SKM-1 treated with dmso at 0.1 percent for 144 hours (cell line): ENCODE data around the gene ANKS1A.
A peak's percentile ranks its signal among the peaks of the same experiment; 100 is the strongest.
"Not testable (repeated sequence)": the region's sequence is repeated elsewhere in the genome, so short reads cannot be mapped to it uniquely, and the experiment has no call there.

Experiments
- DNase-seq: peaks from one replicate; lab custom pipeline; 2025; ENCODE audit not compliant: unreplicated experiment; lab: John Stamatoyannopoulos, UW

Gene ANKS1A

GRCh38 chr6:35092362-35093117 is 203.5 kb downstream of the ANKS1A start:
- DNase-seq: no peak

GRCh38 chr6:35093118-35093445 is 204.0 kb downstream of the ANKS1A start:
- no peak for DNase-seq

- no peak for DNase-seq
Measured at GRCh38 chr6:35093783-35094182, 204.7 kb downstream of the ANKS1A start.

- no peak for DNase-seq
Measured at GRCh38 chr6:35094183-35094582, 205.1 kb downstream of the ANKS1A start.

GRCh38 chr6:35096129-35096862 is 207.2 kb downstream of the ANKS1A start:
- no peak for DNase-seq

- DNase-seq: no peak
Measured at GRCh38 chr6:35099116-35099515, 210.1 kb downstream of the ANKS1A start.

- no peak for DNase-seq
Measured at GRCh38 chr6:35105078-35105477, 216.0 kb downstream of the ANKS1A start.

- not testable (repeated sequence) for DNase-seq
Measured at GRCh38 chr6:35106061-35106460, 217.0 kb downstream of the ANKS1A start.

GRCh38 chr6:35107208-35107607 is 218.2 kb downstream of the ANKS1A start:
- not testable (repeated sequence) for DNase-seq

- not testable (repeated sequence) for DNase-seq
Measured at GRCh38 chr6:35107761-35108160, 218.7 kb downstream of the ANKS1A start.

- DNase-seq: no peak
Measured at GRCh38 chr6:35108309-35108885, 219.3 kb downstream of the ANKS1A start.

GRCh38 chr6:35120746-35121145 is 231.7 kb downstream of the ANKS1A start:
- no peak for DNase-seq

- no peak for DNase-seq
Measured at GRCh38 chr6:35124356-35124755, 235.3 kb downstream of the ANKS1A start.

- no peak for DNase-seq
Measured at GRCh38 chr6:35128042-35128441, 239.0 kb downstream of the ANKS1A start.

- no peak for DNase-seq
Measured at GRCh38 chr6:35128496-35128895, 239.4 kb downstream of the ANKS1A start.

GRCh38 chr6:35136185-35136584 is 247.1 kb downstream of the ANKS1A start:
- no peak for DNase-seq

GRCh38 chr6:35138191-35138590 is 249.1 kb downstream of the ANKS1A start:
- DNase-seq: not testable (repeated sequence)

GRCh38 chr6:35139470-35139869 is 250.4 kb downstream of the ANKS1A start:
- no peak for DNase-seq

- peak; percentile 32 for DNase-seq
Measured at GRCh38 chr6:35139924-35140638, 251.0 kb downstream of the ANKS1A start.

GRCh38 chr6:35140639-35141006 is 251.6 kb downstream of the ANKS1A start:
- no peak for DNase-seq
